OCI-LY7 (cell line): Measurements from ENCODE around the gene KSR1. TPM values are rescaled to one million over a fixed set of nuclear protein-coding genes. Genes with fewer than 3 reads are reported as not detected.

Experiments used
- BruUV-seq: library from RNA; stranded (reverse); fragments of 400-500 nt; replicated peaks from 2 replicates; lab custom pipeline; 2021; lab: Mats Ljungman, UMichigan
- CTCF ChIA-PET: fragments of 300-600 bp; sonication (Branson Sonifier 250); formaldehyde crosslinking; loops from one replicate; lab custom pipeline; 2022; ENCODE audit warnings: antibody characterized with exemption; ENCODE audit not compliant: unreplicated experiment; lab: Charles Lee
- POLR2A ChIA-PET: fragments of 300-600 bp; sonication (Branson Sonifier 250); formaldehyde crosslinking; loops from one replicate; lab custom pipeline; 2022; ENCODE audit warnings: antibody characterized with exemption; lab: Charles Lee
- DNase-seq: peaks from one replicate; pipeline ENCODE4 v3.0.0-alpha.2; 2015; ENCODE audit warnings: low spot score
- H2AFZ ChIP-seq: fragments of 200-600 bp; sonication (generic), shearing (Covaris generic); 2 replicates; pipeline ENCODE4 v1.6.1; 2014; ENCODE audit warnings: mild to moderate bottlenecking, antibody characterized with exemption, low read length, moderate library complexity
- H3K27ac ChIP-seq: fragments of 200-600 bp; sonication (generic); 2 replicates; pipeline ENCODE4 v1.5.1; 2014; ENCODE audit warnings: mixed run types, low read depth, mild to moderate bottlenecking, moderate library complexity, low read length, inconsistent platforms; ENCODE audit not compliant: poor library complexity, severe bottlenecking
- H3K36me3 ChIP-seq: fragments of 200-600 bp; sonication (generic); 2 replicates; pipeline ENCODE4 v1.6.1; 2014; ENCODE audit warnings: mild to moderate bottlenecking, antibody characterized with exemption, low read length, moderate library complexity, mixed read lengths; ENCODE audit not compliant: insufficient read depth
- H3K4me1 ChIP-seq: fragments of 200-600 bp; sonication (generic); 2 replicates; pipeline ENCODE4 v1.5.1; 2014; ENCODE audit warnings: mild to moderate bottlenecking, low read length; ENCODE audit not compliant: insufficient read depth, poor library complexity, severe bottlenecking
- H3K4me2 ChIP-seq: fragments of 200-600 bp; sonication (generic); 2 replicates; pipeline ENCODE4 v1.6.1; 2014; ENCODE audit warnings: mild to moderate bottlenecking, low read length
- H3K4me3 ChIP-seq: fragments of 200-600 bp; sonication (generic); 2 replicates; pipeline ENCODE4 v1.5.1; 2014; ENCODE audit warnings: mild to moderate bottlenecking, low read depth, low read length; ENCODE audit not compliant: poor library complexity, severe bottlenecking
- H3K79me2 ChIP-seq: fragments of 200-600 bp; sonication (generic); 2 replicates; pipeline ENCODE4 v1.6.1; 2016; ENCODE audit warnings: low read depth, mild to moderate bottlenecking, low read length, moderate library complexity, mixed read lengths; ENCODE audit not compliant: insufficient read depth
- H3K9me2 ChIP-seq: fragments of 200-600 bp; sonication (generic); 2 replicates; pipeline ENCODE4 v1.6.1; 2016; ENCODE audit warnings: mild to moderate bottlenecking, low read length, mixed read lengths; ENCODE audit not compliant: insufficient read depth
- H3K9me3 ChIP-seq: fragments of 200-600 bp; sonication (generic); 2 replicates; pipeline ENCODE4 v1.6.1; 2014; ENCODE audit warnings: mild to moderate bottlenecking, mixed run types, low read length, mixed read lengths
- H4K20me1 ChIP-seq: fragments of 200-600 bp; sonication (generic); 2 replicates; pipeline ENCODE4 v1.6.1; 2014; ENCODE audit warnings: mild to moderate bottlenecking, antibody characterized with exemption, low read length, moderate library complexity, mixed read lengths; ENCODE audit not compliant: insufficient read depth
- EZH2phosphoT487 ChIP-seq: fragments of 200-600 bp; sonication (generic); IDR thresholded peaks from 2 replicates; pipeline ENCODE4 v1.6.1; 2018; ENCODE audit warnings: low read depth, borderline replicate concordance, mild to moderate bottlenecking, mixed run types, antibody characterized with exemption, low read length, moderate library complexity, mixed read lengths
- intact Hi-C: fragments of 100-400 bp; cut with micrococcal nuclease; formaldehyde crosslinking; loops from one replicate; pipeline ENCODE4 v1.10.0; 2022; ENCODE audit not compliant: unreplicated experiment
- total RNA-seq, 2 experiments: library from RNA; depleted of rRNA in 1 of 2; stranded (reverse); fragments of >200 nt in 1 of 2; shearing (Covaris generic) in 1 of 2; gene quantifications; 2 replicates each; pipeline ENCODE4 v1.2.3, GENCODE V29; 2014 to 2022
- TF ChIP-seq, protein P1 (sequence below): fragments of 200-600 bp; sonication (generic); conservative IDR thresholded peaks from 2 replicates; pipeline ENCODE4 v1.5.1; 2014; ENCODE audit warnings: mild to moderate bottlenecking, antibody characterized with exemption, low read length, moderate library complexity, mixed read lengths

The KSR1 gene
- total RNA-seq, 2 experiments from 2014 or later = 2.2 to 4.1 TPM

DNA sequence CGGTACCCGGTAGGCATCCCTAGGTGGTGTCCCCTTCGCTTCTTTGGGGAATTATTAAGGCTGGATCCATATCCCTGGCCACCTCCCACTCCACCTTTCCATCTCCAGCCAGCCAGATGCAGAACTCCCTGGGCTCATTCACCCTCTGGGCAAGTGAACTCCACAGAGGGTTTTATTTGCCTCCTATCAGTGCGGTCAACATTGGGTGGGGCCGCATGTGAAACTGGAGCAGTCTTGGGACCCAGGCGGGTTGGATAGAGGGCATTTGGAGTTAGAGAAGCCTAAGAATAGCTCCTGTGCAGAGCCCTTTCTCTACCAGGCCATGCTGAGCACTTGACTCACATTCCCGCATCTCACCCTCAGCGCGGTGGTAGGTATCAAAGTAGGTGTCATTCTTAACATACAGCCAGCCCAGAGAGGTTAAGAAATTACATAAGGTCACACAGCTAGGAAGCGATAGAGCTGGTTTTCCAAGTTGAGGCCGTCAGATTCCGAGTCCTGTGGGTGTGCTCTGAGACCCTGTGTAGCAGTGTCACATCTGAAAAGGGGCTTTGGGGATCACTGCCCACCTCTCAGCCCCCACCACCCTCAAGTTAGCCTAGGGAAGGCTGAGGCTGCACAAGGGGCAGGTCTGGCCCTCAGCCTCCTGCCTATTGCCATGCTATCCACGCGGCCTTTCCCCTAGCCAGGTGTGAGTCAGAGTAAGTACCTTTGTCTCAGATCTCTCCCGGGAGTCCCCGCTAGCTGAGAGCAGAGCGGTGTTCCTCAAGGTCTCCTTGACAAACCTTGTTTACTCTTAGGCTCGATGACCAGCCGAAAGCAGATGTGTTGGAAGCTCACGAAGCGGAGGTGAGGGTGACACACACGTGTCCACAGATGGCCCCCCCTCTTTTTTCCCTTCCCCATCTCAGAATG, 147.9 kb downstream of the KSR1 start:
- CTCF ChIA-PET = no interaction called here
- no peaks in the 10 kb centered on the region for H3K9me2 ChIP-seq
- POLR2A ChIA-PET = no interaction called here

DNA sequence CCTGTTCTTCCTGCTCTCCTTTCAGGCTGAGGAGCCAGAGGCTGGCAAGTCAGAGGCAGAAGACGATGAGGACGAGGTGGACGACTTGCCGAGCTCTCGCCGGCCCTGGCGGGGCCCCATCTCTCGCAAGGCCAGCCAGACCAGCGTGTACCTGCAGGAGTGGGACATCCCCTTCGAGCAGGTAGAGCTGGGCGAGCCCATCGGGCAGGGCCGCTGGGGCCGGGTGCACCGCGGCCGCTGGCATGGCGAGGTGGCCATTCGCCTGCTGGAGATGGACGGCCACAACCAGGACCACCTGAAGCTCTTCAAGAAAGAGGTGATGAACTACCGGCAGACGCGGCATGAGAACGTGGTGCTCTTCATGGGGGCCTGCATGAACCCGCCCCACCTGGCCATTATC, 149.2 kb downstream of the KSR1 start:
- ChIA-PET CTCF (no interaction called here), POLR2A (no interaction called here)
- BruUV-seq = no TSS peak
- Histone ChIP-seq H3K9me3 (no peaks in the 10 kb centered on the region), H3K79me2 (no peaks in the 10 kb centered on the region), H4K20me1 (no peaks in the 10 kb centered on the region), H3K27ac (no peak overlapping the region), H3K4me2 (no peak overlapping the region), H3K4me3 (no peak overlapping the region), H3K36me3 (no peaks in the 10 kb centered on the region), H3K4me1 (no peaks in the 10 kb centered on the region), H2AFZ (no peak overlapping the region), H3K9me2 (no peaks in the 10 kb centered on the region)
- DNase-seq = no peak
- intact Hi-C loops = no loop called here
- TF ChIP-seq, protein P1, sequence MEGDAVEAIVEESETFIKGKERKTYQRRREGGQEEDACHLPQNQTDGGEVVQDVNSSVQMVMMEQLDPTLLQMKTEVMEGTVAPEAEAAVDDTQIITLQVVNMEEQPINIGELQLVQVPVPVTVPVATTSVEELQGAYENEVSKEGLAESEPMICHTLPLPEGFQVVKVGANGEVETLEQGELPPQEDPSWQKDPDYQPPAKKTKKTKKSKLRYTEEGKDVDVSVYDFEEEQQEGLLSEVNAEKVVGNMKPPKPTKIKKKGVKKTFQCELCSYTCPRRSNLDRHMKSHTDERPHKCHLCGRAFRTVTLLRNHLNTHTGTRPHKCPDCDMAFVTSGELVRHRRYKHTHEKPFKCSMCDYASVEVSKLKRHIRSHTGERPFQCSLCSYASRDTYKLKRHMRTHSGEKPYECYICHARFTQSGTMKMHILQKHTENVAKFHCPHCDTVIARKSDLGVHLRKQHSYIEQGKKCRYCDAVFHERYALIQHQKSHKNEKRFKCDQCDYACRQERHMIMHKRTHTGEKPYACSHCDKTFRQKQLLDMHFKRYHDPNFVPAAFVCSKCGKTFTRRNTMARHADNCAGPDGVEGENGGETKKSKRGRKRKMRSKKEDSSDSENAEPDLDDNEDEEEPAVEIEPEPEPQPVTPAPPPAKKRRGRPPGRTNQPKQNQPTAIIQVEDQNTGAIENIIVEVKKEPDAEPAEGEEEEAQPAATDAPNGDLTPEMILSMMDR = no peak
- no peak for TF ChIP-seq EZH2phosphoT487

More for the DNA sequence above, 147.9 kb downstream of the KSR1 start:
- Histone ChIP-seq H3K4me2 (no peak overlapping the region), H3K36me3 (no peaks in the 10 kb centered on the region), H3K4me1 (no peaks in the 10 kb centered on the region), H3K79me2 (no peaks in the 10 kb centered on the region), H4K20me1 (no peaks in the 10 kb centered on the region), H3K27ac (no peak overlapping the region), H3K9me3 (no peaks in the 10 kb centered on the region), H2AFZ (no peak overlapping the region), H3K4me3 (no peak overlapping the region)
- no peak for DNase-seq
- TF ChIP-seq, protein P1 = no peak
- no peak for TF ChIP-seq EZH2phosphoT487
- intact Hi-C loops = loop anchor here (1.0 to 5.0 kb wide), 2 partner anchors 47 to 147 kb away; partner anchors contain the start of gene KSR1
- no TSS peak for BruUV-seq

DNA sequence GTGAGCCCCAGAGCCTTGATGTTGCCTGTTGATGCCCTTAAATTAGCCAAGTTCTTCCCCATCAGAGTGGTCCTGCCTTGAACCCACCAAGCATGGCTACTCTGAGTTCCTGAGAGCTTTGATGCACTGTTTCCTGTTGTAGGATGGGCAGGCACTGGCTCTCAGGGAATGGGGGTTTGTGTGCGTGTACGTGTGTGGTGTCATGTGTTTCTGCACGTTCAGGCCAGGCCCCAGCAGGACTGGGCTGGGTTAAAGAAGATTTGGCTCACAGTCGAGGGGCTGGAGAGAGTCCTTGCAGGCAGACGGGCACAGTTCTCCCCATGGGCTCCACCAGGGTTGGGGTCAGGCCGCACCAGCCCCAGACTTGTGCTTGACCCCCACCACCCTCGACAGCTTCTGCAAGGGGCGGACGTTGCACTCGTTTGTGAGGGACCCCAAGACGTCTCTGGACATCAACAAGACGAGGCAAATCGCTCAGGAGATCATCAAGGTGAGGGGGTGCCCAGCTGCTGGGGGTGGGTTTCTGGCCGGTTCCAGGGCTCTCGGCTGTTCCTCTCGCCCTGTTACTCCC, 151.4 kb downstream of the KSR1 start:
- no peaks in the 10 kb centered on the region for H4K20me1 ChIP-seq
- TF ChIP-seq, protein P1 = no peak
- TF ChIP-seq EZH2phosphoT487 = no peak
- no peaks in the 10 kb centered on the region for H3K9me2 ChIP-seq
- H2AFZ ChIP-seq = no peak overlapping the region
- no peak overlapping the region for H3K4me2 ChIP-seq
- no peak for DNase-seq
- H3K9me3 ChIP-seq = no peaks in the 10 kb centered on the region
- no peak overlapping the region for H3K4me3 ChIP-seq
- POLR2A ChIA-PET = no interaction called here
- BruUV-seq = no TSS peak
- CTCF ChIA-PET = no interaction called here
- H3K27ac ChIP-seq = no peak overlapping the region
- intact Hi-C loops = no loop called here
- H3K36me3 ChIP-seq = no peaks in the 10 kb centered on the region
- no peaks in the 10 kb centered on the region for H3K79me2 ChIP-seq
- H3K4me1 ChIP-seq = no peaks in the 10 kb centered on the region
